HEK293 (cell line): ENCODE measurements around the gene ADRA2B.
"Not testable (repeated sequence)": the region's sequence is repeated elsewhere in the genome, so short reads cannot be mapped to it uniquely, and the experiment has no call there.

ENCODE experiments used
- CTCF ChIA-PET: fragments of 350-600 bp; formaldehyde crosslinking; extraction: SDS; loops from one replicate; lab custom pipeline; 2021; ENCODE audit warnings: antibody characterized with exemption; lab: Yijun Ruan, JAX
- POLR2A ChIA-PET: fragments of 300-600 bp; formaldehyde crosslinking; extraction: SDS; loops from one replicate; lab custom pipeline; 2020; ENCODE audit warnings: antibody characterized with exemption, inconsistent platforms; lab: Yijun Ruan, JAX
- H3K27ac ChIP-seq: fragments of 200-500 bp; sonication (Bioruptor generic); 2 replicates; pipeline ENCODE4 v1.5.1; 2014; ENCODE audit warnings: low read depth, low read length, control low read depth, inconsistent platforms; ENCODE audit errors: extremely low read depth
- H3K36me3 ChIP-seq, 2 experiments: fragments of 200-500 bp in 1 of 2; sonication (Bioruptor generic) in 1 of 2; 1 replicate in 1 of 2; 2 replicates in 1 of 2; pipeline ENCODE4 v1.5.1; 2014 to 2017; ENCODE audit warnings: inconsistent platforms in 2 of 2, low read length in 2 of 2; ENCODE audit not compliant: control insufficient read depth in 2 of 2, insufficient read depth in 1 of 2
- H3K4me1 ChIP-seq: fragments of 200-500 bp; sonication (Bioruptor generic); 2 replicates; pipeline ENCODE4 v1.5.1; 2014; ENCODE audit warnings: mild to moderate bottlenecking, low read length, inconsistent platforms; ENCODE audit not compliant: control insufficient read depth, insufficient read depth
- H3K4me3 ChIP-seq: 2 replicates; pipeline ENCODE4 v1.5.1; 2011; ENCODE audit warnings: low read depth, mild to moderate bottlenecking, control low read depth, low read length, moderate library complexity
- H3K9me3 ChIP-seq: fragments of 200-500 bp; sonication (Bioruptor generic); 2 replicates; pipeline ENCODE4 v1.5.1; 2014; ENCODE audit warnings: low read depth, low read length, inconsistent platforms; ENCODE audit not compliant: control insufficient read depth, insufficient read depth
- ELK4 ChIP-seq: IDR thresholded peaks from 2 replicates; pipeline ENCODE4 v1.6.1; 2011; ENCODE audit warnings: mild to moderate bottlenecking, low read depth, low read length, borderline replicate concordance
- GLIS1 ChIP-seq: fragments of 450-650 bp; formaldehyde crosslinking; IDR thresholded peaks from 2 replicates; pipeline ENCODE4 v1.5.1; 2016; ENCODE audit warnings: missing biosample characterization, missing genetic modification characterization
- PRDM10 ChIP-seq: fragments of 450-650 bp; formaldehyde crosslinking; IDR thresholded peaks from 2 replicates; pipeline ENCODE4 v1.5.1; 2016; ENCODE audit warnings: missing biosample characterization, missing genetic modification characterization
- SALL2 ChIP-seq: fragments of 450-650 bp; formaldehyde crosslinking; IDR thresholded peaks from 2 replicates; pipeline ENCODE4 v1.5.0; 2017; ENCODE audit warnings: missing biosample characterization, mild to moderate bottlenecking, missing genetic modification characterization, borderline replicate concordance
- TRIM28 ChIP-seq: IDR thresholded peaks from 2 replicates; pipeline ENCODE4 v1.6.1; 2011; ENCODE audit warnings: low read length, control low read depth, borderline replicate concordance
- YY1 ChIP-seq: fragments of 450-650 bp; formaldehyde crosslinking; IDR thresholded peaks from 2 replicates; pipeline ENCODE4 v1.5.1; 2018; ENCODE audit warnings: missing biosample characterization, missing genetic modification characterization
- YY2 ChIP-seq: fragments of 450-650 bp; formaldehyde crosslinking; IDR thresholded peaks from 2 replicates; pipeline ENCODE4 v1.5.1; 2016; ENCODE audit warnings: missing biosample characterization, missing genetic modification characterization
- ZNF146 ChIP-seq: fragments of 450-650 bp; formaldehyde crosslinking; IDR thresholded peaks from 2 replicates; pipeline ENCODE4 v1.5.1; 2016; ENCODE audit warnings: missing biosample characterization, missing genetic modification characterization
- ZNF155 ChIP-seq: fragments of 450-650 bp; formaldehyde crosslinking; IDR thresholded peaks from 2 replicates; pipeline ENCODE4 v1.5.1; 2016; ENCODE audit warnings: missing biosample characterization, missing genetic modification characterization
- ZNF157 ChIP-seq: fragments of 450-650 bp; formaldehyde crosslinking; IDR thresholded peaks from 2 replicates; pipeline ENCODE4 v1.5.1; 2016; ENCODE audit warnings: missing biosample characterization, missing genetic modification characterization
- ZNF221 ChIP-seq: fragments of 450-650 bp; formaldehyde crosslinking; IDR thresholded peaks from 2 replicates; pipeline ENCODE4 v1.5.1; 2017; ENCODE audit warnings: missing biosample characterization, missing genetic modification characterization, borderline replicate concordance
- ZNF274 ChIP-seq, 2 experiments: fragments of 200-500 bp in 1 of 2; fragments of 450-650 bp in 1 of 2; sonication (Bioruptor generic) in 1 of 2; formaldehyde crosslinking in 1 of 2; IDR thresholded peaks; 2 replicates each; pipeline versions ENCODE4 v1.5.1 to v1.6.1; 2014 to 2016; ENCODE audit warnings: borderline replicate concordance in 1 of 2, inconsistent platforms in 1 of 2, low read length in 1 of 2, missing biosample characterization in 1 of 2, missing genetic modification characterization in 1 of 2
- ZNF366 ChIP-seq: fragments of 450-650 bp; formaldehyde crosslinking; conservative IDR thresholded peaks from 2 replicates; pipeline ENCODE4 v1.5.1; 2016; ENCODE audit warnings: missing biosample characterization, missing genetic modification characterization
- ZNF423 ChIP-seq: fragments of 450-650 bp; formaldehyde crosslinking; IDR thresholded peaks from 2 replicates; pipeline ENCODE4 v1.5.1; 2016; ENCODE audit warnings: missing biosample characterization, missing genetic modification characterization
- ZNF610 ChIP-seq: fragments of 450-650 bp; formaldehyde crosslinking; IDR thresholded peaks from 2 replicates; pipeline ENCODE4 v1.5.1; 2016; ENCODE audit warnings: missing biosample characterization, missing genetic modification characterization, borderline replicate concordance
- TF ChIP-seq, protein P1 (sequence below): fragments of 450-650 bp; formaldehyde crosslinking; IDR thresholded peaks from 2 replicates; pipeline ENCODE4 v1.5.1; 2017; ENCODE audit warnings: missing biosample characterization, missing genetic modification characterization
- TF ChIP-seq, protein P2 (sequence below): fragments of 450-650 bp; formaldehyde crosslinking; IDR thresholded peaks from 2 replicates; pipeline ENCODE4 v1.5.1; 2016; ENCODE audit warnings: missing biosample characterization, missing genetic modification characterization
- TF ChIP-seq, protein P3 (sequence below): fragments of 450-650 bp; formaldehyde crosslinking; IDR thresholded peaks from 2 replicates; pipeline ENCODE4 v1.5.1; 2016; ENCODE audit warnings: missing biosample characterization, missing genetic modification characterization

ADRA2B gene

GRCh38 chr2:96085541-96086355 is 30.6 kb downstream of the ADRA2B start:
- no peaks in the 10 kb centered on the region for H3K36me3 ChIP-seq
- ChIA-PET CTCF (interaction anchor here (0.7 to 1.6 kb wide), 3 partner anchors 53 to 89 kb away, joined by 3 to 4 read pairs (median 3); no protein-coding TSS in a partner anchor), POLR2A (no interaction called here)
- H3K4me3 ChIP-seq: no peak overlapping the region
- H3K27ac ChIP-seq: no peak overlapping the region
- TF ChIP-seq ZNF366 (tag by site-specific recombination) (no peak), ZNF423 (no peak), ELK4 (no peak)
- no peaks in the 10 kb centered on the region for H3K9me3 ChIP-seq
- H3K4me1 ChIP-seq: no peaks in the 10 kb centered on the region

DNA sequence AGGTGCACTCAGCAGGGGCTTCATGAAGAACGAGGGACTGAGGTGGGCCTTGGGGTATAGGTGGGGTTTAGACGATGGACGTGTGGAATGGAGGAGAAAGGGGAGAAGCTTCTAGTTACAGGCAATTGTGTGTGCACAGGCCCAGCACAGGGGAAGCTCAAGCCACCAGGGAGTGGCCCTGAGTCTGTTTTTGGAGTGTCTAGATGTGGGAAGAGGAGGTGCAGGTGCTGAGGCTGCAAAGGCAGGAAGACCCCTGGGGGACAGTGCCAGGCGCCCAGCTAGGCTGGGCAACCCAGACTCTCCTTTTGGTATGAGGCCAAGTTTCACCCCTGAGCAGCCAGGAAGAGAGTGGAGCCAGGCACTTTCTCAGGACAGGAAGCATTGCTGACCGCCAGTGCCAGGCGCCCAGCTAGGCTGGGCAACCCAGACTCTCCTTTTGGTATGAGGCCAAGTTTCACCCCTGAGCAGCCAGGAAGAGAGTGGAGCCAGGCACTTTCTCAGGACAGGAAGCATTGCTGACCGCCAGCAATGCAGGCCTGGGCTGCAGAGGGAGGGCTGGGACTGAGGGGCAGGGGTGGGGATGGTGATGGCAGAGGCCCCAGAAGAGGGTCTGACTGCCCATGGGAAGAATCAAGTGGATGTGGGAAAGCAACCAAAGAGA is 31.4 kb downstream of the ADRA2B start:
- H3K9me3 ChIP-seq, H3K36me3 ChIP-seq, POLR2A ChIA-PET, CTCF ChIA-PET, H3K4me3 ChIP-seq, H3K27ac ChIP-seq, H3K4me1 ChIP-seq: not testable (repeated sequence)

- H3K36me3 ChIP-seq: no peaks in the 10 kb centered on the region
- H3K27ac ChIP-seq: no peak overlapping the region
- H3K4me1 ChIP-seq: no peaks in the 10 kb centered on the region
- no peak overlapping the region for H3K4me3 ChIP-seq
- ChIA-PET CTCF (no interaction called here), POLR2A (no interaction called here)
- no peaks in the 10 kb centered on the region for H3K9me3 ChIP-seq
- TF ChIP-seq ZNF157 (tag by site-specific recombination) (no peak), YY1 (tag by site-specific recombination) (no peak), ZNF146 (tag by site-specific recombination) (no peak), ZNF221 (no peak), PRDM10 (no peak), GLIS1 (tag by site-specific recombination) (no peak), YY2 (tag by site-specific recombination) (no peak), SALL2 (tag by site-specific recombination) (no peak), ZNF274 (IDR thresholded peaks at IDR 0.05; ENCODE audit: low read length) (no peak), ZNF274 (tag by site-specific recombination; IDR thresholded peaks at IDR 0.05; ENCODE audit: borderline replicate concordance) (no peak), ZNF610 (tag by site-specific recombination) (no peak), ZNF155 (tag by site-specific recombination) (no peak), TRIM28 (no peak)
- TF ChIP-seq, protein P1, sequence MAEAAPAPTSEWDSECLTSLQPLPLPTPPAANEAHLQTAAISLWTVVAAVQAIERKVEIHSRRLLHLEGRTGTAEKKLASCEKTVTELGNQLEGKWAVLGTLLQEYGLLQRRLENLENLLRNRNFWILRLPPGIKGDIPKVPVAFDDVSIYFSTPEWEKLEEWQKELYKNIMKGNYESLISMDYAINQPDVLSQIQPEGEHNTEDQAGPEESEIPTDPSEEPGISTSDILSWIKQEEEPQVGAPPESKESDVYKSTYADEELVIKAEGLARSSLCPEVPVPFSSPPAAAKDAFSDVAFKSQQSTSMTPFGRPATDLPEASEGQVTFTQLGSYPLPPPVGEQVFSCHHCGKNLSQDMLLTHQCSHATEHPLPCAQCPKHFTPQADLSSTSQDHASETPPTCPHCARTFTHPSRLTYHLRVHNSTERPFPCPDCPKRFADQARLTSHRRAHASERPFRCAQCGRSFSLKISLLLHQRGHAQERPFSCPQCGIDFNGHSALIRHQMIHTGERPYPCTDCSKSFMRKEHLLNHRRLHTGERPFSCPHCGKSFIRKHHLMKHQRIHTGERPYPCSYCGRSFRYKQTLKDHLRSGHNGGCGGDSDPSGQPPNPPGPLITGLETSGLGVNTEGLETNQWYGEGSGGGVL (tag by site-specific recombination): no peak
- TF ChIP-seq, protein P2, sequence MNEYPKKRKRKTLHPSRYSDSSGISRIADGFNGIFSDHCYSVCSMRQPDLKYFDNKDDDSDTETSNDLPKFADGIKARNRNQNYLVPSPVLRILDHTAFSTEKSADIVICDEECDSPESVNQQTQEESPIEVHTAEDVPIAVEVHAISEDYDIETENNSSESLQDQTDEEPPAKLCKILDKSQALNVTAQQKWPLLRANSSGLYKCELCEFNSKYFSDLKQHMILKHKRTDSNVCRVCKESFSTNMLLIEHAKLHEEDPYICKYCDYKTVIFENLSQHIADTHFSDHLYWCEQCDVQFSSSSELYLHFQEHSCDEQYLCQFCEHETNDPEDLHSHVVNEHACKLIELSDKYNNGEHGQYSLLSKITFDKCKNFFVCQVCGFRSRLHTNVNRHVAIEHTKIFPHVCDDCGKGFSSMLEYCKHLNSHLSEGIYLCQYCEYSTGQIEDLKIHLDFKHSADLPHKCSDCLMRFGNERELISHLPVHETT: no peak
- TF ChIP-seq, protein P3, sequence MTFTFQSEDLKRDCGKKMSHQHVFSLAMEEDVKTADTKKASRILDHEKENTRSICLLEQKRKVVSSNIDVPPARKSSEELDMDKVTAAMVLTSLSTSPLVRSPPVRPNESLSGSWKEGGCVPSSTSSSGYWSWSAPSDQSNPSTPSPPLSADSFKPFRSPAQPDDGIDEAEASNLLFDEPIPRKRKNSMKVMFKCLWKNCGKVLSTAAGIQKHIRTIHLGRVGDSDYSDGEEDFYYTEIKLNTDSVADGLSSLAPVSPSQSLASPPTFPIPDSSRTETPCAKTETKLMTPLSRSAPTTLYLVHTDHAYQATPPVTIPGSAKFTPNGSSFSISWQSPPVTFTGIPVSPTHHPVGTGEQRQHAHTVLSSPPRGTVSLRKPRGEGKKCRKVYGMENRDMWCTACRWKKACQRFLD (tag by site-specific recombination): no peak
These were observed 32.1 kb downstream of the ADRA2B start for GRCh38 chr2:96083989-96084857.
